ENCODE results near the gene CGA.
A peak's percentile ranks its signal among the peaks of the same experiment; 100 is the strongest.

Gene CGA

DNA sequence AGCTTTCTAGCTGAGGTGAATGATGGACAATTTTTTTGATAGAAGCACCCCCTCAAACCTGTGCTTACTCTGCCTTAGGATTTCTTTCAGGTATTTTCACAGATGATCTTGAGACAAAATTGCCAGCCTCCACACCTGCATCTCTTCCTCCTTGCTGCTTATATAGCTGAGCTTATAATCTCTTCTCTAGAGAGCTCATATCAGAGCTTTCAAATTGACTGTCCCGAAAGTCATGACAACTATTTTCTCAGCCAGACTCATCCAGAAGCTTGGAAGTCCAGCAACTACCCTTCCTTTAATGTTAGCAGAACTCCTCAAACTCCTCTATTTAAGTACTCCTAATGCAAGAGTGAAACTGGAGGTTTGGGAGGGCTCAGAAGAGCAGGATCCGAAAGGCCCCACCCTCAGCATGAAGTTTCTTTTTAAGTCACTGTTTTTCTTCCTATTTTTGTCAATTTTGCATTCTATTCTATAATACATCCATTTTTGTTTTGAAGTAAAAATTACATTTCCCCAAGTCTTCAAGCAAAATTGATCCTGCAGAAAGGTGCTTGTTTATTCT, 12.7 kb downstream of the CGA start:
- DNase-seq = no peak

DNA sequence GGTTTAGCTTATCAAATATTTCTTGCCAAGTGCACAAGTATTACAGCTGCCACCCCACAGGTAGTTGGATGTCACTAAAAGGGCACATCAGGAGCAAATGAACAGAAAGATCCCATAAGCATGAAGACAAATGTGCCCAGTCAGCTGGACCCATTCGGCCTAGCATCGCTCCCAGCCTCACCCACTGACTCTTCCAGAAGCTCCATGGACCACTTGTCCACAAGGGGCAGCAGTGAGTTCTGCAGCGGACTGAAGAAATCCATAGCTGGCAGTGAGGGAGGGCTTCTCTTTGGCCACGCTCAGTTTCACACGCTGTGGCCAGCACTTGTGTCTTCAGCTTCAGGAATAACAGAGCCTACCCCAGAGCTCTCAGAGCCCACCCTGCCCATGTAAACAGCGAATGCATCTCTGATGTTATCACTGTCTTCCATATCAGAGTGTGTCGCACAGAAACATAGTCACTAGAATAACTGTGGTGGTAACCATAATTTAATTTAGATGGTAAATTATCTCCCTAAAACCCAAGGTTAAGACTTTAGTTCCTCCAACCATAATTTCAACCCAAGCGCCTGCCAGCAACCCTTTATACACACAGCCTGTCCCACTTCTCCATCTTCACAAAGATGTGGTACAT, 15.8 kb downstream of the CGA start:
- peak; percentile 75 to 76 for DNase-seq

DNA sequence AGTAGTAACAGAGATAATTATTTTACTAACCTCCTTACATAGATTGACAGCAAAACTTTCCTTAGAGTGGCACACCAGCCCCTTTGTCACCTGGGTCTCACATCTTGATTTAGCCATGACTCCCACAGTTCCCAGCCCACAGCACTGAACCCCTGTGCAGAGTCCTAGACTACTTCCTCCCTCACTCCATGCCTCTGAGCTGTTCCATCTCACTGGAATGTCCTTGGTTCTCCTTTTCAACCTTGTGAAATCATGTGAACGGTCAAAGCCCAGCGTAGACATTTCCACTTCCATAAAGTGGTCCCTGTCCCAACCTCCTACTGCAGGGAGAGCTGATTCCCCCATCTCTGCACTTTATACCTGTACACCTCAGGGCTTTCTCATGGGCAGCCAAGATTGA, 19.7 kb downstream of the CGA start:
- no peak for DNase-seq

GRCh38 chr6:87074101-87074621, 20.7 kb downstream of the CGA start:
- DNase-seq = no peak

- DNase-seq = no peak
Observed at GRCh38 chr6:87071683-87072082, 23.2 kb downstream of the CGA start.

DNA sequence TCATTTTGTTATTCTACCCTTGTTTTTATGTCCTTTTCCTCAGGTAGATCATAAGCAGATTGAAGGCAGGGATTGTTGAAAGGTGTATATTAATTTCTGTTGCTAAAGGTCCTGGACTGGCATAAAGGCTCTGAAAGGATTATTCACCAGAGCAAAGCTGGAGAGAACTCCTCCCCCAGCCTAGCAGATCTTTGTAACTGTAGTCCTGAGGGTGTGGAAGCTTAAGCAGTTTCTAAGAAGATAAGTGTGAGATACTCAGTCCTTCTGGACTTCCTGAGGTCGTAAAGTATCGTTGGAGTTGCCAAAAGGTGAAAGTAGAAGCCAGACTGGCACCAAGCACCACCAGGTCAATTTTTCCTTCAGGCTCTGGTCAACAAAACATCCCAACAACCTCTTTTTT, 24.2 kb downstream of the CGA start:
- DNase-seq = no peak

GRCh38 chr6:87068795-87069194, 26.1 kb downstream of the CGA start:
- DNase-seq = no peak

GRCh38 chr6:87066449-87067333, 28.2 kb downstream of the CGA start:
- peak; percentile 26 to 51 for DNase-seq

DNA sequence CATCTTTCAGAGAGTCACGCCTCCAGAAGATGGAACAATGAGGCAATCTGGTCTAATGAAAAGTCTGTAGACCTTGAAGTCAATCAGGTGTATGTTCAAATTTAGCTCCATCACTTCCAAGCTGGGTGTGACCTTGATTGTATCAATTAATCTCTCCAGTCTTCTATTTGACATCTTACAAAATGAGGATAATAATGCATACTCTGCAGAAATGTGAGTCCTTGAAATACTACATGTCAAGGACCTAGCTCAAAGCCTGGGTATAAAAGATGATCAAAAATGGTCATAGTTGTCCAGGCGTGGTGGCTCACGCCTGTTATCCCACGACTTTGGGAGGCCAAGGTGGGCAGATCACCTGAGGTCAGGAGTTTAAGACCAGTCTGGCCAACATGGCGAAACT, 29.8 kb downstream of the CGA start:
- DNase-seq = no peak

- no peak for DNase-seq
Observed at GRCh38 chr6:87059943-87060342, 35.0 kb downstream of the CGA start.

DNA sequence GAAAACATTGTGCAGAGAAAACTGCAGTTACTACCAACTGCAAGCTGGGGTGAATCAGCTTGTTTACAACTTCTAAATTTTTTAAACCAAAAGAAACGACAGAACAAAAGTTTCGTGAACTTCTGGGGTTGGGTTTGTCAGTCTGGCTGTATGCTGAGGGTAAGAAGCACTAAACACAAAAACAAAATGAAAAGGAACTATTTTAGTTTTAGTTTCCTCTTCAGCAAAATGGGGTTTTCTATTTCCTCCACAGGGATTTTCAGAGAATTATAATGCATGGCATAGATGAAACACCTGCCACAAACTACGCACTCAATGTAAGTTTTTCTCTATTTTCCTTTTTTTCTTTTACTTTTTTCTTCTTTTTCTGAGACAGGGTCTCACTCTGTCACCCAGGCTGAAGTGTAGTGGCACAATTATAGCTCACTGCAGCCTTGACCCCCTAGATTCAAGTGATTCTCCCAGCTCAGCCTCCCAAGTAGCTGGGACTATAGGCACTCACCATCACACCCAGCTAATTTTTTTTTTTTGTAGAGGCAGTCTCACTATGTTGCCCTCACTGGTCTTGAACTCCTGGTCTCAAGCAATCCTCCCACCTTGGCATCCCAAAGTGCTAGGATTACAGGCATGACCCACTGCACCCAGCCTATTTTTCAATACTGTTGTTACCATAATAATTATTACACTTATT, 40.6 kb downstream of the CGA start:
- DNase-seq = no peak

GRCh38 chr6:87053312-87053711, 41.6 kb downstream of the CGA start:
- DNase-seq = no peak

GRCh38 chr6:87049779-87050178, 45.1 kb downstream of the CGA start:
- no peak for DNase-seq

- no peak for DNase-seq
Observed at GRCh38 chr6:87045521-87046075, 49.3 kb downstream of the CGA start.

DNA sequence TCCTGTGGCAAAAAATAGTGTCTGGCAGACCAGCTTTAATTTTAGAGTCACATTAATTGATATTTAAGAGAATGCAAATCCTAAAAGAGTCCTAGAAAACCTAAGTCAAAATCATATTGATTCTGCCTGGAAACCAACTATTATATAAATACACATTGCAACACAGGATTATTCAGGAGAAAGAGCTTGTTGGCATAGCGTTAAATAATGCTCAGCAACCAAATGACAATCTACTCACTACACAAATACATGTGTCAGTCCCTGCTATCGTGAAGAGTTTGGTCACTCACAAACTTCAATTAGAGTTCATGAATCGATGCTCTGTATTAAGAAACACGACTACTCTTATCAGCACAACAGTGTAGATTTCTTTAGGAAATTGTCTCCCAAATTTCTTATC, 54.2 kb downstream of the CGA start:
- DNase-seq = no peak

Measured in activated T-cell treated with anti-CD3 and anti-CD28 coated beads, Interleukin-2, amount 50 U/mL, for 48 hours (primary cell).